GM12878 (cell line): ENCODE measurements around the gene SLC7A1. TPM values are rescaled to one million over a fixed set of nuclear protein-coding genes. Genes with fewer than 3 reads are reported as not detected.

Experiments used
- ATAC-seq: fragments of 200-7000 bp; cut with Tn5 transposase; 3 replicates; pipeline ENCODE4 v1.9.1; 2020; ENCODE audit warnings: mild to moderate bottlenecking, moderate library complexity
- BruUV-seq: library from RNA; stranded (reverse); fragments of 400-500 nt; replicated peaks from 2 replicates; lab custom pipeline; 2021; lab: Mats Ljungman, UMichigan
- CTCF ChIA-PET: fragments of 300-600 bp; sonication (Branson Sonifier 250); formaldehyde crosslinking; extraction: SDS; loops from one replicate; lab custom pipeline; 2021; ENCODE audit warnings: inconsistent platforms; lab: Yijun Ruan, JAX
- POLR2A ChIA-PET: fragments of 350-600 bp; formaldehyde crosslinking; extraction: SDS; loops from one replicate; lab custom pipeline; 2021; ENCODE audit warnings: inconsistent platforms; lab: Charles Lee
- RAD21 ChIA-PET: fragments of 300-600 bp; sonication (Branson Sonifier 250); formaldehyde crosslinking; loops from one replicate; lab custom pipeline; 2023; ENCODE audit warnings: antibody characterized with exemption; ENCODE audit not compliant: unreplicated experiment; lab: Charles Lee
- SMC1A ChIA-PET: fragments of 300-600 bp; sonication (Branson Sonifier 250); formaldehyde crosslinking; loops from one replicate; lab custom pipeline; 2023; ENCODE audit not compliant: unreplicated experiment, uncharacterized antibody; lab: Charles Lee
- DNase-seq: peaks from one replicate; pipeline ENCODE4 v3.0.0-alpha.2; 2011; ENCODE audit warnings: low read depth, low spot score
- FAIRE-seq: peaks from 3 replicates; lab custom pipeline; 2011; peaks lifted over from hg19 to GRCh38; lab: Jason Lieb, UNC
- H2AFZ ChIP-seq: 2 replicates; pipeline ENCODE4 v1.6.0; 2011; ENCODE audit warnings: low read depth, low read length, control low read depth; ENCODE audit not compliant: control insufficient read depth
- H3K27ac ChIP-seq: 2 replicates; pipeline ENCODE4 v1.5.1; 2011; ENCODE audit warnings: control low read depth; ENCODE audit not compliant: control insufficient read depth, insufficient read depth
- H3K27me3 ChIP-seq, 2 experiments: replicated peaks in 1 of 2; 2 replicates each; pipeline versions ENCODE4 v1.6.0 to v1.6.1; 2011; ENCODE audit warnings: low read length in 1 of 2; ENCODE audit not compliant: control insufficient read depth in 2 of 2, insufficient read depth in 2 of 2
- H3K36me3 ChIP-seq, 2 experiments: 2 replicates each; pipeline ENCODE4 v1.5.1; 2011; ENCODE audit warnings: low read length in 1 of 2; ENCODE audit not compliant: control insufficient read depth in 2 of 2, insufficient read depth in 2 of 2
- H3K4me1 ChIP-seq: 2 replicates; pipeline ENCODE4 v1.6.1; 2011; ENCODE audit warnings: mild to moderate bottlenecking, low read length, moderate library complexity, mixed read lengths; ENCODE audit not compliant: control insufficient read depth, insufficient read depth
- H3K4me2 ChIP-seq: 2 replicates; pipeline ENCODE4 v1.6.0; 2011; ENCODE audit warnings: control low read depth; ENCODE audit not compliant: control insufficient read depth, insufficient read depth
- H3K4me3 ChIP-seq: fragments of 200-600 bp; sonication (generic); 2 replicates; pipeline ENCODE4 v1.5.1; 2016
- H3K79me2 ChIP-seq: 2 replicates; pipeline ENCODE4 v1.6.0; 2011; ENCODE audit warnings: low read length; ENCODE audit not compliant: control insufficient read depth, insufficient read depth
- H3K9ac ChIP-seq: 2 replicates; pipeline ENCODE4 v1.8.0; 2011; ENCODE audit warnings: low read length, control low read depth, mixed read lengths; ENCODE audit not compliant: control insufficient read depth, insufficient read depth
- H3K9me3 ChIP-seq: replicated peaks from 3 replicates; pipeline ENCODE4 v1.5.1; 2011; ENCODE audit warnings: mild to moderate bottlenecking, low read length; ENCODE audit not compliant: control insufficient read depth, insufficient read depth
- H4K20me1 ChIP-seq: 2 replicates; pipeline ENCODE4 v1.6.0; 2011; ENCODE audit not compliant: control insufficient read depth, insufficient read depth
- CREM ChIP-seq: IDR thresholded peaks from 2 replicates; pipeline ENCODE4 v1.6.1; 2014; ENCODE audit warnings: antibody characterized with exemption, low read depth
- FOXK2 ChIP-seq: fragments of 450-650 bp; IDR thresholded peaks from 2 replicates; pipeline ENCODE4 v1.6.1; 2017; ENCODE audit warnings: mild to moderate bottlenecking, moderate library complexity
- MTA3 ChIP-seq: IDR thresholded peaks from 2 replicates; pipeline ENCODE4 v1.6.1; 2012; ENCODE audit warnings: low read length, inconsistent platforms, borderline replicate concordance
- RB1 ChIP-seq: fragments of 450-650 bp; formaldehyde crosslinking; IDR thresholded peaks from 2 replicates; pipeline ENCODE4 v1.6.1; 2017; ENCODE audit warnings: mild to moderate bottlenecking, borderline replicate concordance
- RCOR1 ChIP-seq: conservative IDR thresholded peaks from 2 replicates; pipeline ENCODE4 v1.6.1; 2012; ENCODE audit warnings: low read depth, low read length, improper control_type of control experiment
- SMARCA5 ChIP-seq: fragments of 450-650 bp; IDR thresholded peaks from 2 replicates; pipeline ENCODE4 v1.6.1; 2017; ENCODE audit warnings: mild to moderate bottlenecking
- TCF3 ChIP-seq: IDR thresholded peaks from 2 replicates; pipeline ENCODE4 v1.6.1; 2012; ENCODE audit warnings: low read depth, mild to moderate bottlenecking, low read length, borderline replicate concordance; ENCODE audit not compliant: insufficient read depth
- ZBTB4 ChIP-seq: fragments of 450-650 bp; formaldehyde crosslinking; IDR thresholded peaks from 2 replicates; pipeline ENCODE4 v1.4.0; 2022; ENCODE audit warnings: mild to moderate bottlenecking, moderate library complexity
- WGBS: methylation state at CpG from one replicate; pipeline ENCODE4 v1.1.6; 2016; ENCODE audit warnings: low lambda C conversion rate; ENCODE audit not compliant: insufficient replicate concordance, insufficient coverage; ENCODE audit errors: missing lambda C conversion rate; 5-methylcytosine and 5-hydroxymethylcytosine counted together
- in situ Hi-C: fragments of 300-500 bp; cut with MboI; formaldehyde crosslinking; loops from 9 replicates; pipeline ENCODE4 v1.14.3; 2018; ENCODE audit warnings: mixed read lengths
- intact Hi-C: fragments of 100-400 bp; cut with micrococcal nuclease; formaldehyde crosslinking; loops from one replicate; pipeline ENCODE4 v1.14.2; 2022; ENCODE audit not compliant: unreplicated experiment
- polyA plus RNA-seq, 11 experiments: library from polyadenylated mRNA; depleted of rRNA in 4 of 11; unstranded in 6 of 11; stranded (reverse) in 5 of 11; fragments of >200 nt; fragmentation: Nextera tagmentation in 4 of 11; fragmentation: Illumina TruSeq in 1 of 11; extraction: Ambion mirVana in 4 of 11; extraction: Trizol in 1 of 11; gene quantifications; 1 replicate in 1 of 11; 2 replicates in 10 of 11; pipeline versions ENCODE4 v1.2.1 to v1.2.3, GENCODE V29; 2011 to 2016; ENCODE audit warnings: inconsistent platforms in 2 of 11, missing spikeins in 2 of 11, low read depth in 1 of 11
- total RNA-seq, 4 experiments: library from RNA; depleted of rRNA in 3 of 4; stranded (reverse); fragments of >200 nt in 3 of 4; fragmentation: Illumina TruSeq in 1 of 4; extraction: Trizol in 1 of 4; gene quantifications; 2 replicates each; pipeline versions ENCODE4 v1.2.1 to v1.2.3, GENCODE V29; 2013 to 2021

SLC7A1 gene
- total and polyA plus RNA-seq, 10 of the 15 experiments (the other 5 are each of a cell fraction or from before 2014, with no cell fraction given): 6.4 to 91.7 (median 23.4) TPM

GRCh38 chr13:29520671-29521070 is 74.8 kb downstream of the SLC7A1 start:
- intact Hi-C loops: no loop called here
- 100% methylated on average over 4 of the region's 4 CpGs for WGBS
- no peak for FAIRE-seq

More at GRCh38 chr13:29520671-29521070, 74.8 kb downstream of the SLC7A1 start:
- H3K27me3 ChIP-seq: no peaks in the 10 kb centered on the region
- no peak overlapping the region for H3K27ac ChIP-seq
- H3K4me1 ChIP-seq: no peaks in the 10 kb centered on the region
- in situ Hi-C loops: no loop called here
- H3K36me3 ChIP-seq: peaks cover 43 to 49% of the 10 kb centered on the region in 2 experiments
- SMC1A ChIA-PET: interaction anchor here (0.6 kb wide), 1 partner anchor 98 kb away, joined by 3 read pairs; no protein-coding TSS in a partner anchor
- BruUV-seq: no TSS peak
- ATAC-seq (no peak), DNase-seq (no peak)
- H2AFZ ChIP-seq: no peak overlapping the region
- RAD21 ChIA-PET: no interaction called here
- no peak overlapping the region for H3K4me2 ChIP-seq
- TF ChIP-seq CREM: no peak
- no peak for TF ChIP-seq MTA3
- no peak for TF ChIP-seq SMARCA5
- no peak for TF ChIP-seq FOXK2
- TF ChIP-seq TCF3: no peak
- TF ChIP-seq RB1: no peak
- no peak for TF ChIP-seq ZBTB4 (CRISPR knock-in tag)
- TF ChIP-seq RCOR1: no peak
- H4K20me1 ChIP-seq: no peaks in the 10 kb centered on the region
- no peaks in the 10 kb centered on the region for H3K9me3 ChIP-seq
- no peak overlapping the region for H3K9ac ChIP-seq
- POLR2A ChIA-PET: no interaction called here
- CTCF ChIA-PET: no interaction called here
- no peak overlapping the region for H3K4me3 ChIP-seq
- H3K79me2 ChIP-seq: no peaks in the 10 kb centered on the region
